ENCODE results near the gene CARMIL1.

Gene CARMIL1

DNA sequence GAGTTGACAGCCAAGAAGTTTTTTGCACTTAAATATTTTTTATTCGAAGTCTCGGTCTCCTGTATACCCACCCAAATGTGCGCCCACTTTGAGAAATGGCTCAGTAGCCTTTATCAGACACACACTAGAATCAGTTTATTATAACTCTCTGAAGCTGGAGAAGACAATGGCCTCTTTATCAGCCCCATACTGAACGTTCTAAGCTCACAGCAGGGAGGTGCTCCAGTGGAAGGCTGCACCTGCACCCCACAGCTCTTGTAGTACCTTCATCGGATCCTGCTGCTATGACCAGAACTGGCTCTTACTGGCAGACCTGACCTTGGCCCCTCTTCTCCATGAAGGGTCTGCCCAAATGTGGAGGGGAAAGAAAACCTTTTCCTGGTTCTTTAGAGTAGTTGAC, 207.8 kb downstream of the CARMIL1 start:
- Histone ChIP-seq H3K9ac (ENCODE audit: low read length in 2 of 2) (no peak overlapping the region), H3K27me3 (ENCODE audit: control insufficient read depth in 1 of 2, insufficient read depth in 2 of 2, low read length in 2 of 2) (no peaks in the 10 kb centered on the region), H3K9me3 (ENCODE audit: control insufficient read depth in 2 of 2, low read length in 2 of 2) (no peaks in the 10 kb centered on the region), H3K27ac (ENCODE audit: low read length) (no peak overlapping the region), H3K36me3 (ENCODE audit: control insufficient read depth in 2 of 2, insufficient read depth in 2 of 2, low read length in 2 of 2) (no peaks in the 10 kb centered on the region), H3K4me1 (ENCODE audit: control insufficient read depth, insufficient read depth, low read length) (no peaks in the 10 kb centered on the region), H3K4me3 (ENCODE audit: low read length in 2 of 2) (no peak overlapping the region)

DNA sequence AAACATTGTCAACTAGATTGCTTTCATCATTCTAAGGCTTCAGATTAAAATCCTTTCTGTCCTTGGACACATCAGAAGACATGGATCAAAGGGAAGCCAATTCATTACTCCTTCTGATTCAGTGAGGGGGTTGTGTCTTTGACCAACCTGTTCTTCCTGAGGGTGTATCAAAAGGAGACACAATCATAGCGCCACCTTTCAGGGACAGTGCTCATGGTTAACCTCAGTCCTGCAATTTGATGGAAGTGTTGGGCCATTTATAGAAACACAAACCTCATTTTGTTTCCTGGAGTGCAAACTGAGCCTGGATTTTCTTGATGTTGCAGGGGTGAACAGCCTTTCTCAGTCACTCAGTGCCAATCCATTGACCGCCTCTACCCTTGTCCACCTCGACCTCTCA, 209.0 kb downstream of the CARMIL1 start:
- no peak overlapping the region for H3K27ac ChIP-seq (ENCODE audit: low read length)

GRCh38 chr6:25489399-25489798, 210.2 kb downstream of the CARMIL1 start:
- Histone ChIP-seq H3K4me1 (ENCODE audit: control insufficient read depth, insufficient read depth, low read length) (no peaks in the 10 kb centered on the region), H3K9me3 (ENCODE audit: control insufficient read depth in 2 of 2, low read length in 2 of 2) (no peaks in the 10 kb centered on the region), H3K27me3 (ENCODE audit: control insufficient read depth in 1 of 2, insufficient read depth in 2 of 2, low read length in 2 of 2) (no peaks in the 10 kb centered on the region), H3K36me3 (ENCODE audit: control insufficient read depth in 2 of 2, insufficient read depth in 2 of 2, low read length in 2 of 2) (no peaks in the 10 kb centered on the region), H3K27ac (ENCODE audit: low read length) (no peak overlapping the region), H3K9ac (ENCODE audit: low read length in 2 of 2) (no peak overlapping the region), H3K4me3 (ENCODE audit: low read length in 2 of 2) (no peak overlapping the region)

More for the DNA sequence above, 209.0 kb downstream of the CARMIL1 start:
- H3K4me1 ChIP-seq (ENCODE audit: control insufficient read depth, insufficient read depth, low read length) = no peaks in the 10 kb centered on the region
- no peaks in the 10 kb centered on the region for H3K27me3 ChIP-seq (ENCODE audit: control insufficient read depth in 1 of 2, insufficient read depth in 2 of 2, low read length in 2 of 2)
- H3K36me3 ChIP-seq (ENCODE audit: control insufficient read depth in 2 of 2, insufficient read depth in 2 of 2, low read length in 2 of 2) = no peaks in the 10 kb centered on the region
- no peak overlapping the region for H3K4me3 ChIP-seq (ENCODE audit: low read length in 2 of 2)
- no peak overlapping the region for H3K9ac ChIP-seq (ENCODE audit: low read length in 2 of 2)
- no peaks in the 10 kb centered on the region for H3K9me3 ChIP-seq (ENCODE audit: control insufficient read depth in 2 of 2, low read length in 2 of 2)

GRCh38 chr6:25490018-25490801, 211.0 kb downstream of the CARMIL1 start:
- H3K9ac ChIP-seq (ENCODE audit: low read length in 2 of 2) = no peak overlapping the region
- H3K4me3 ChIP-seq (ENCODE audit: low read length in 2 of 2) = no peak overlapping the region
- H3K27me3 ChIP-seq (ENCODE audit: control insufficient read depth in 1 of 2, insufficient read depth in 2 of 2, low read length in 2 of 2) = no peaks in the 10 kb centered on the region
- no peaks in the 10 kb centered on the region for H3K36me3 ChIP-seq (ENCODE audit: control insufficient read depth in 2 of 2, insufficient read depth in 2 of 2, low read length in 2 of 2)
- no peak overlapping the region for H3K27ac ChIP-seq (ENCODE audit: low read length)
- no peaks in the 10 kb centered on the region for H3K9me3 ChIP-seq (ENCODE audit: control insufficient read depth in 2 of 2, low read length in 2 of 2)
- H3K4me1 ChIP-seq (ENCODE audit: control insufficient read depth, insufficient read depth, low read length) = no peaks in the 10 kb centered on the region

GRCh38 chr6:25492951-25493350, 213.8 kb downstream of the CARMIL1 start:
- no peak overlapping the region for H3K9ac ChIP-seq (ENCODE audit: low read length in 2 of 2)
- H3K9me3 ChIP-seq (ENCODE audit: control insufficient read depth in 2 of 2, low read length in 2 of 2) = no peaks in the 10 kb centered on the region
- H3K4me3 ChIP-seq (ENCODE audit: low read length in 2 of 2) = no peak overlapping the region
- no peaks in the 10 kb centered on the region for H3K36me3 ChIP-seq (ENCODE audit: control insufficient read depth in 2 of 2, insufficient read depth in 2 of 2, low read length in 2 of 2)
- no peak overlapping the region for H3K27ac ChIP-seq (ENCODE audit: low read length)
- H3K4me1 ChIP-seq (ENCODE audit: control insufficient read depth, insufficient read depth, low read length) = no peaks in the 10 kb centered on the region
- no peaks in the 10 kb centered on the region for H3K27me3 ChIP-seq (ENCODE audit: control insufficient read depth in 1 of 2, insufficient read depth in 2 of 2, low read length in 2 of 2)

GRCh38 chr6:25494469-25494868, 215.3 kb downstream of the CARMIL1 start:
- Histone ChIP-seq H3K27me3 (ENCODE audit: control insufficient read depth in 1 of 2, insufficient read depth in 2 of 2, low read length in 2 of 2) (no peaks in the 10 kb centered on the region), H3K9ac (ENCODE audit: low read length in 2 of 2) (no peak overlapping the region), H3K4me3 (ENCODE audit: low read length in 2 of 2) (no peak overlapping the region), H3K4me1 (ENCODE audit: control insufficient read depth, insufficient read depth, low read length) (no peaks in the 10 kb centered on the region), H3K36me3 (ENCODE audit: control insufficient read depth in 2 of 2, insufficient read depth in 2 of 2, low read length in 2 of 2) (no peaks in the 10 kb centered on the region), H3K9me3 (ENCODE audit: control insufficient read depth in 2 of 2, low read length in 2 of 2) (no peaks in the 10 kb centered on the region), H3K27ac (ENCODE audit: low read length) (no peak overlapping the region)

DNA sequence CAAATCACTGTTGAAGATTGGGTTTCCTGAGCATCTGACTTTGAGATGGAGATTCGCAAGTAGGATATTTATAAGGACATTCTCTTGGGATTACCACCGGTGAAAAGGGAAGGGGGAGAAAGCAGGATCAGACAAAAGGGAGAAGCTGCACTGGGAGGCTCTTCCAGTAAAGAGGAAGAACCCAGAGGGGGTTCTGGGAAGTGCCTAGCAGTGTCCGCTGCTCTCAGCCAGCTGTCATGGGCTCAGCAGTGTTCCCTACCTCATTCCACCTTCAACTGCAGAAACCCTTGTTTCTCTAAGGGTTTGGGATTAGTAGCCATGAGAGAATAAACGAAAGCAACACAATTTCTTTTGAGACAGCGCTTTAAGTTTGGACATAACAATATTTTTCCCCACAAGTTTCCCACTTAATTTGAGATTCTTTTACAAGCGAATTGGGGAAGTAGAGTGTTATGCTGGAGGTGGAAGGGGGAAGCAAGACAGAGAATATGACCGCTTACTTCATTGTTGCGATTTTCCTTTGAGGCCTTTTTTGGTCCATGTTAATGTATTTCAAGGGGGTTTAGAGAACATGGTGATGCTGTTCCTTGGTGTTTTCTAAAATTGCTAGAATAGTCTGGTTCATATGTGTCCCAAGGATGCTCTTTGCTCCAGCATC, 218.3 kb downstream of the CARMIL1 start:
- H3K9me3 ChIP-seq (ENCODE audit: control insufficient read depth in 2 of 2, low read length in 2 of 2) = no peaks in the 10 kb centered on the region
- no peak overlapping the region for H3K27ac ChIP-seq (ENCODE audit: low read length)
- no peak overlapping the region for H3K4me3 ChIP-seq (ENCODE audit: low read length in 2 of 2)
- H3K9ac ChIP-seq (ENCODE audit: low read length in 2 of 2) = no peak overlapping the region
- no peaks in the 10 kb centered on the region for H3K4me1 ChIP-seq (ENCODE audit: control insufficient read depth, insufficient read depth, low read length)
- H3K27me3 ChIP-seq (ENCODE audit: control insufficient read depth in 1 of 2, insufficient read depth in 2 of 2, low read length in 2 of 2) = no peaks in the 10 kb centered on the region
- H3K36me3 ChIP-seq (ENCODE audit: control insufficient read depth in 2 of 2, insufficient read depth in 2 of 2, low read length in 2 of 2) = no peaks in the 10 kb centered on the region

- Histone ChIP-seq H3K9ac (ENCODE audit: low read length in 2 of 2) (no peak overlapping the region), H3K27ac (ENCODE audit: low read length) (no peak overlapping the region), H3K27me3 (ENCODE audit: control insufficient read depth in 1 of 2, insufficient read depth in 2 of 2, low read length in 2 of 2) (no peaks in the 10 kb centered on the region)
Observed at GRCh38 chr6:25498505-25498904, 219.3 kb downstream of the CARMIL1 start.

GRCh38 chr6:25499615-25500235, 220.6 kb downstream of the CARMIL1 start:
- H3K9ac ChIP-seq (ENCODE audit: low read length in 2 of 2) = no peak overlapping the region
- no peaks in the 10 kb centered on the region for H3K4me1 ChIP-seq (ENCODE audit: control insufficient read depth, insufficient read depth, low read length)
- no peaks in the 10 kb centered on the region for H3K27me3 ChIP-seq (ENCODE audit: control insufficient read depth in 1 of 2, insufficient read depth in 2 of 2, low read length in 2 of 2)
- no peak overlapping the region for H3K4me3 ChIP-seq (ENCODE audit: low read length in 2 of 2)
- no peak overlapping the region for H3K27ac ChIP-seq (ENCODE audit: low read length)
- H3K9me3 ChIP-seq (ENCODE audit: control insufficient read depth in 2 of 2, low read length in 2 of 2) = no peaks in the 10 kb centered on the region
- H3K36me3 ChIP-seq (ENCODE audit: control insufficient read depth in 2 of 2, insufficient read depth in 2 of 2, low read length in 2 of 2) = no peaks in the 10 kb centered on the region

More at GRCh38 chr6:25498505-25498904, 219.3 kb downstream of the CARMIL1 start:
- H3K4me3 ChIP-seq (ENCODE audit: low read length in 2 of 2) = no peak overlapping the region
- H3K36me3 ChIP-seq (ENCODE audit: control insufficient read depth in 2 of 2, insufficient read depth in 2 of 2, low read length in 2 of 2) = no peaks in the 10 kb centered on the region
- no peaks in the 10 kb centered on the region for H3K9me3 ChIP-seq (ENCODE audit: control insufficient read depth in 2 of 2, low read length in 2 of 2)
- H3K4me1 ChIP-seq (ENCODE audit: control insufficient read depth, insufficient read depth, low read length) = no peaks in the 10 kb centered on the region

DNA sequence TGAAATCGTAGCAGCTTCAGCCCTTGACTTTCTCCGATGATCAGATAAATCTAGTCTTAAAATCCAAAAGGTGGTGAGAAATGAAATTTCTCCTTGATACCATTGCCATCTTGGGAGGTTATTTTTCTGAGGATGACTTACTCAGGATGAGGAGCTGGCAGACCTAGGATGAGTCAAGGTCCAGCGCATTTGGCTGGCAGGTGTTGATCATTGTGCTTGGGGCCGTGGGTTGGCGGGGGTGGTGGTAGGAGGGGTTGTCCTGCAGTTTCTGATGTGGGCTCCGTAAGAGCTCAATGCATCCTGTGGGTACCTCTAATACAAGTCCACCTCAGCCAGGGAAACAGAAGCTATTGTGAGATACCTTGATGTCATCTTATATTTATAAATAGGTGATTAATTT, 224.5 kb downstream of the CARMIL1 start:
- no peak overlapping the region for H3K4me3 ChIP-seq (ENCODE audit: low read length in 2 of 2)
- H3K4me1 ChIP-seq (ENCODE audit: control insufficient read depth, insufficient read depth, low read length) = no peaks in the 10 kb centered on the region
- no peaks in the 10 kb centered on the region for H3K27me3 ChIP-seq (ENCODE audit: control insufficient read depth in 1 of 2, insufficient read depth in 2 of 2, low read length in 2 of 2)
- H3K9me3 ChIP-seq (ENCODE audit: control insufficient read depth in 2 of 2, low read length in 2 of 2) = no peaks in the 10 kb centered on the region
- H3K27ac ChIP-seq (ENCODE audit: low read length) = no peak overlapping the region
- H3K9ac ChIP-seq (ENCODE audit: low read length in 2 of 2) = no peak overlapping the region
- no peaks in the 10 kb centered on the region for H3K36me3 ChIP-seq (ENCODE audit: control insufficient read depth in 2 of 2, insufficient read depth in 2 of 2, low read length in 2 of 2)

- Histone ChIP-seq H3K27ac (ENCODE audit: low read length) (no peak overlapping the region), H3K36me3 (ENCODE audit: control insufficient read depth in 2 of 2, insufficient read depth in 2 of 2, low read length in 2 of 2) (no peaks in the 10 kb centered on the region), H3K9me3 (ENCODE audit: control insufficient read depth in 2 of 2, low read length in 2 of 2) (no peaks in the 10 kb centered on the region), H3K4me1 (ENCODE audit: control insufficient read depth, insufficient read depth, low read length) (no peaks in the 10 kb centered on the region), H3K9ac (ENCODE audit: low read length in 2 of 2) (no peak overlapping the region), H3K27me3 (ENCODE audit: control insufficient read depth in 1 of 2, insufficient read depth in 2 of 2, low read length in 2 of 2) (no peaks in the 10 kb centered on the region), H3K4me3 (ENCODE audit: low read length in 2 of 2) (no peak overlapping the region)
Observed at GRCh38 chr6:25504661-25505060, 225.5 kb downstream of the CARMIL1 start.
